ENCODE data around the gene TENM4.

Gene TENM4

DNA sequence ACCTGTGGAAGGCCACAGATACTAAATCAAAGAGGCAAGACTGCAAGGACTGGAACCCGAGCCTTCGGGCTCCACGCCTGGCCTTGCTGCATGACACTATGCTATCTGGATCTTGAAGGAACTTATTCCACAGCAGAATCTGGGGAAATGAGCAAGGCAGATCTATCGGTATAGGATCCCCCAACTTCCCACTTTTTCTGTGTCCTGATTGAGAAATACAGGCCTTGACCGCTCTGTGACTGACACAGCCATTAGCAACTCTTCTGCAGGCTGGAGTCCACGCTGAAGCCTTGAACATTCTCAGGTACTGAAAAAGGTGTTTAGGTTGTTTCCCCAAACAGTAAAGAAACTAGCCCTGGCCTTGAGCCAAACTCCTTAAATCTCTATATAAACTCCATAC lies 625.0 kb downstream of the TENM4 start:
- Histone ChIP-seq H3K9me3 (no peaks in the 10 kb centered on the region), H3K4me3 (no peak overlapping the region), H3K27ac (no peak overlapping the region), H3K27me3 (no peaks in the 10 kb centered on the region), H3K36me3 (no peaks in the 10 kb centered on the region), H3K4me1 (no peaks in the 10 kb centered on the region)
- DNase-seq: no peak
- no peak for TF ChIP-seq CTCF (IDR thresholded peaks at IDR 0.05)
- intact Hi-C loops (cut with DNase I; ENCODE audit: low total_unique reads): no loop called here

DNA sequence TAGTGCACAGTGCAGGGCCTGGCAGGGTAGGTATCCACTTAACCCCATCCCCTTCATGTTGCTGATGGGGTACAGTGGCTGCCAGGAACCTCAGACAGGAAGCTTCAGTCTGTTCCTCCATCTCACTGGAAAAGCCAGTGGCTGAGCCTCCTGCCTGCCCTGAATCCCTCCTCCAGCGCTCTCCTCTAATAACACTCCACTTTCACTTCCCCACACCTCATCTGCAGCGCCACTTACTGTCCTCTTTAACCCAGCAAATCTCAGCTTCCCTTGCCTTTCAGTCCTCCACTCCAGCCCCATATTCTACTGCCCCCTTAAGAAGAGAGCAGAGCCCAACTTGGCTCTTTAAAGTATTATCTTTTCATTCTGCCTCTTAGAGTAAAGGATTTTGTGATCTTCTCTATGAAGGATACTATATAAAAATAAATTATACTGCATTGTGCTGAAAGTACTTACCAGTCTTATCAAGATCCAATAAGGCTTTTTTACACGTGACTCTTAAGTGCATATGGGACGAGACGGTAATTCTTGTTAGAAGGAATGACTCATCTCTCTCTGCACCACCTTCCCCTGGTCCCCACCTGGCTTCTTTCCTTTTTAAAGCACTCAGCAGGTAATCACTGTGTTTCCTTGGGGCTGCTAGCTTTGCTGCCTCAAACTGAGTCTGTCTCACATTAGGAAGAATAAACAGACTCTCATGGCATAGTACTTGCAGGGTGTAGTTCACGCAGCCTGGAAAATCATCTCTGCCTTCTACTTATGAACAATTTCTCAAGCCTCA lies 628.1 kb downstream of the TENM4 start:
- intact Hi-C loops (cut with DNase I; ENCODE audit: low total_unique reads): no loop called here
- H3K27ac ChIP-seq: no peak overlapping the region
- no peak for DNase-seq
- H3K4me1 ChIP-seq: peaks cover 0 to 7% (median 0%) of the 10 kb centered on the region in 4 donors
- H3K4me3 ChIP-seq: no peak overlapping the region
- no peaks in the 10 kb centered on the region for H3K27me3 ChIP-seq
- no peaks in the 10 kb centered on the region for H3K36me3 ChIP-seq
- H3K9me3 ChIP-seq: no peaks in the 10 kb centered on the region
- TF ChIP-seq CTCF (IDR thresholded peaks at IDR 0.05): no peak

- no peaks in the 10 kb centered on the region for H3K36me3 ChIP-seq
- no peak overlapping the region for H3K27ac ChIP-seq
- H3K4me1 ChIP-seq: peaks cover 0 to 7% (median 0%) of the 10 kb centered on the region in 4 donors
- intact Hi-C loops (cut with DNase I; ENCODE audit: low total_unique reads): no loop called here
- no peak for TF ChIP-seq CTCF (IDR thresholded peaks at IDR 0.05)
- H3K9me3 ChIP-seq: no peaks in the 10 kb centered on the region
- H3K4me3 ChIP-seq: no peak overlapping the region
- no peak for DNase-seq
- H3K27me3 ChIP-seq: no peaks in the 10 kb centered on the region
These were observed 630.2 kb downstream of the TENM4 start for GRCh38 chr11:78810559-78811009.

- DNase-seq: no peak
- Histone ChIP-seq H3K9me3 (no peaks in the 10 kb centered on the region), H3K27ac (no peak overlapping the region), H3K36me3 (no peaks in the 10 kb centered on the region), H3K4me1 (peaks cover 0 to 7% (median 0%) of the 10 kb centered on the region in 4 donors), H3K4me3 (no peak overlapping the region), H3K27me3 (no peaks in the 10 kb centered on the region)
- intact Hi-C loops (cut with DNase I; ENCODE audit: low total_unique reads): no loop called here
- no peak for TF ChIP-seq CTCF (IDR thresholded peaks at IDR 0.05)
These were observed 630.8 kb downstream of the TENM4 start for GRCh38 chr11:78809931-78810541.

- no peak overlapping the region for H3K27ac ChIP-seq
- H3K4me1 ChIP-seq: peaks cover 0 to 7% (median 0%) of the 10 kb centered on the region in 4 donors
- no peak for TF ChIP-seq CTCF (IDR thresholded peaks at IDR 0.05)
- no peak overlapping the region for H3K4me3 ChIP-seq
- no peak for DNase-seq
- H3K9me3 ChIP-seq: no peaks in the 10 kb centered on the region
- H3K36me3 ChIP-seq: no peaks in the 10 kb centered on the region
- no peaks in the 10 kb centered on the region for H3K27me3 ChIP-seq
- intact Hi-C loops (cut with DNase I; ENCODE audit: low total_unique reads): no loop called here
These were observed 631.9 kb downstream of the TENM4 start for GRCh38 chr11:78808923-78809322.
